Fibroblast of skin of abdomen (primary cell): ENCODE data around the gene SLC36A1. TPM values are rescaled to one million over a fixed set of nuclear protein-coding genes. Genes with fewer than 3 reads are reported as not detected.
A peak's percentile ranks its signal among the peaks of the same experiment; 100 is the strongest.
"Not testable (repeated sequence)": the region's sequence is repeated elsewhere in the genome, so short reads cannot be mapped to it uniquely, and the experiment has no call there.

Source experiments
- DNase-seq: peaks from one replicate; pipeline ENCODE4 v3.0.0-alpha.2; 2013
- polyA plus RNA-seq, 2 experiments: library from polyadenylated mRNA; unstranded; fragments of 120-200 nt; gene quantifications; one replicate each; pipeline ENCODE4 v1.2.1, GENCODE V29; 2013; ENCODE audit not compliant: insufficient read length in 2 of 2

The SLC36A1 gene
- 7.9 TPM for polyA plus RNA-seq (2013, experiment 1 of 2; ENCODE audit: insufficient read length)
- 6.8 TPM for polyA plus RNA-seq (2013, experiment 2 of 2; ENCODE audit: insufficient read length)

GRCh38 chr5:151447174-151448037 is at the start of gene SLC36A1:
Gene SLC36A1, plus strand, starts transcription at chr5:151447603. Its CDS starts 11,190 bp downstream, at chr5:151458793.
- DNase-seq, result peak; percentile 90

GRCh38 chr5:151405334-151406160 is 41.9 kb upstream of the SLC36A1 start:
- no peak for DNase-seq

- no peak for DNase-seq
These were observed 41.0 kb upstream of the SLC36A1 start for GRCh38 chr5:151406322-151406947.

- DNase-seq, result no peak
These were observed 38.7 kb upstream of the SLC36A1 start for GRCh38 chr5:151408591-151409230.

GRCh38 chr5:151413800-151414199 is 33.6 kb upstream of the SLC36A1 start:
- DNase-seq, result no peak

- no peak for DNase-seq
These were observed 32.9 kb upstream of the SLC36A1 start for GRCh38 chr5:151414536-151414935.

- DNase-seq, result no peak
These were observed 29.7 kb upstream of the SLC36A1 start for GRCh38 chr5:151417712-151418111.

- no peak for DNase-seq
These were observed 27.3 kb upstream of the SLC36A1 start for GRCh38 chr5:151420127-151420526.

- no peak for DNase-seq
These were observed 22.4 kb upstream of the SLC36A1 start for GRCh38 chr5:151424892-151425523.

- not testable (repeated sequence) for DNase-seq
These were observed 21.1 kb upstream of the SLC36A1 start for GRCh38 chr5:151426347-151426746.

- DNase-seq, result no peak
These were observed 20.1 kb upstream of the SLC36A1 start for GRCh38 chr5:151427258-151427657.

- DNase-seq, result no peak
These were observed 16.7 kb upstream of the SLC36A1 start for GRCh38 chr5:151430731-151431130.

- no peak for DNase-seq
These were observed 15.7 kb upstream of the SLC36A1 start for GRCh38 chr5:151431666-151432065.

- DNase-seq, result no peak
These were observed 15.2 kb upstream of the SLC36A1 start for GRCh38 chr5:151432210-151432609.

GRCh38 chr5:151434570-151435237 is 12.7 kb upstream of the SLC36A1 start:
- DNase-seq, result no peak

GRCh38 chr5:151448038-151448985 is 909 bp downstream of the SLC36A1 start:
- DNase-seq, result no peak

- no peak for DNase-seq
These were observed 1.9 kb downstream of the SLC36A1 start for GRCh38 chr5:151449297-151449696.

GRCh38 chr5:151449839-151450238 is 2.4 kb downstream of the SLC36A1 start:
- DNase-seq, result no peak

GRCh38 chr5:151450605-151451004 is 3.2 kb downstream of the SLC36A1 start:
- DNase-seq, result no peak
